ENCODE results near the gene KLHL18. TPM values are rescaled to one million over a fixed set of nuclear protein-coding genes. Genes with fewer than 3 reads are reported as not detected.

The KLHL18 gene
- total RNA-seq, 1 donor from 2014 or later, result 49.3 TPM

GRCh38 chr3:47261301-47261700 lies 21.4 kb upstream of the KLHL18 start:
- no peak overlapping the region for H3K4me3 Mint-ChIP-seq
- H3K27me3 Mint-ChIP-seq, result no peaks in the 10 kb centered on the region
- no peaks in the 10 kb centered on the region for H3K4me1 Mint-ChIP-seq
- no peak for DNase-seq
- H3K9me3 Mint-ChIP-seq, result no peaks in the 10 kb centered on the region
- H3K36me3 Mint-ChIP-seq (ENCODE audit: low read depth), result no peaks in the 10 kb centered on the region
- no peak overlapping the region for H3K27ac Mint-ChIP-seq
- intact Hi-C loops (cut with micrococcal nuclease), result no loop called here

- intact Hi-C loops (cut with micrococcal nuclease), result no loop called here
- H3K27ac Mint-ChIP-seq, result no peak overlapping the region
- no peak overlapping the region for H3K4me3 Mint-ChIP-seq
- H3K9me3 Mint-ChIP-seq, result no peaks in the 10 kb centered on the region
- no peak for DNase-seq
- peaks cover 4% of the 10 kb centered on the region for H3K4me1 Mint-ChIP-seq
- no peaks in the 10 kb centered on the region for H3K36me3 Mint-ChIP-seq (ENCODE audit: low read depth)
- H3K27me3 Mint-ChIP-seq, result no peaks in the 10 kb centered on the region
These were observed 17.7 kb upstream of the KLHL18 start for GRCh38 chr3:47265008-47265407.

- H3K27ac Mint-ChIP-seq, result no peak overlapping the region
- H3K27me3 Mint-ChIP-seq, result no peaks in the 10 kb centered on the region
- intact Hi-C loops (cut with micrococcal nuclease), result no loop called here
- H3K9me3 Mint-ChIP-seq, result no peaks in the 10 kb centered on the region
- H3K4me3 Mint-ChIP-seq, result no peak overlapping the region
- no peak for DNase-seq
- peaks cover 4% of the 10 kb centered on the region for H3K4me1 Mint-ChIP-seq
- H3K36me3 Mint-ChIP-seq (ENCODE audit: low read depth), result no peaks in the 10 kb centered on the region
These were observed 16.9 kb upstream of the KLHL18 start for GRCh38 chr3:47265725-47266428.

GRCh38 chr3:47266709-47267489 lies 15.8 kb upstream of the KLHL18 start:
- DNase-seq, result no peak
- Mint-ChIP-seq H3K4me3 (no peak overlapping the region), H3K9me3 (no peaks in the 10 kb centered on the region), H3K4me1 (peaks cover 4% of the 10 kb centered on the region), H3K36me3 (ENCODE audit: low read depth) (no peaks in the 10 kb centered on the region), H3K27ac (no peak overlapping the region), H3K27me3 (no peaks in the 10 kb centered on the region)
- intact Hi-C loops (cut with micrococcal nuclease), result no loop called here

GRCh38 chr3:47267490-47267824 lies 15.3 kb upstream of the KLHL18 start:
- Mint-ChIP-seq H3K36me3 (ENCODE audit: low read depth) (no peaks in the 10 kb centered on the region), H3K9me3 (no peaks in the 10 kb centered on the region), H3K4me3 (no peak overlapping the region), H3K27ac (no peak overlapping the region), H3K27me3 (no peaks in the 10 kb centered on the region), H3K4me1 (peaks cover 4% of the 10 kb centered on the region)
- intact Hi-C loops (cut with micrococcal nuclease), result no loop called here
- DNase-seq, result no peak

GRCh38 chr3:47270526-47270925 lies 12.2 kb upstream of the KLHL18 start:
- Mint-ChIP-seq H3K36me3 (ENCODE audit: low read depth) (no peaks in the 10 kb centered on the region), H3K9me3 (no peaks in the 10 kb centered on the region), H3K27ac (no peak overlapping the region), H3K4me1 (peaks cover 4% of the 10 kb centered on the region), H3K4me3 (no peak overlapping the region), H3K27me3 (no peaks in the 10 kb centered on the region)
- DNase-seq, result no peak
- intact Hi-C loops (cut with micrococcal nuclease), result no loop called here

GRCh38 chr3:47273564-47273963 lies 9.2 kb upstream of the KLHL18 start:
- no peaks in the 10 kb centered on the region for H3K9me3 Mint-ChIP-seq
- H3K27ac Mint-ChIP-seq, result no peak overlapping the region
- no peaks in the 10 kb centered on the region for H3K27me3 Mint-ChIP-seq
- no peaks in the 10 kb centered on the region for H3K4me1 Mint-ChIP-seq
- intact Hi-C loops (cut with micrococcal nuclease), result no loop called here
- H3K4me3 Mint-ChIP-seq, result no peak overlapping the region
- no peak for DNase-seq
- no peaks in the 10 kb centered on the region for H3K36me3 Mint-ChIP-seq (ENCODE audit: low read depth)

- Mint-ChIP-seq H3K27ac (no peak overlapping the region), H3K4me3 (no peak overlapping the region), H3K36me3 (ENCODE audit: low read depth) (no peaks in the 10 kb centered on the region), H3K9me3 (no peaks in the 10 kb centered on the region), H3K27me3 (no peaks in the 10 kb centered on the region), H3K4me1 (no peaks in the 10 kb centered on the region)
- intact Hi-C loops (cut with micrococcal nuclease), result no loop called here
- DNase-seq, result no peak
These were observed 8.1 kb upstream of the KLHL18 start for GRCh38 chr3:47274652-47275051.

- intact Hi-C loops (cut with micrococcal nuclease), result no loop called here
- Mint-ChIP-seq H3K36me3 (ENCODE audit: low read depth) (no peaks in the 10 kb centered on the region), H3K9me3 (no peaks in the 10 kb centered on the region), H3K27me3 (no peaks in the 10 kb centered on the region), H3K4me3 (no peak overlapping the region), H3K27ac (no peak overlapping the region), H3K4me1 (peaks cover 1% of the 10 kb centered on the region)
- no peak for DNase-seq
These were observed 6.2 kb upstream of the KLHL18 start for GRCh38 chr3:47276558-47276957.

GRCh38 chr3:47280519-47280918 lies 2.2 kb upstream of the KLHL18 start:
- Mint-ChIP-seq H3K9me3 (no peaks in the 10 kb centered on the region), H3K4me3 (no peak overlapping the region), H3K27ac (no peak overlapping the region), H3K36me3 (ENCODE audit: low read depth) (peaks cover 11% of the 10 kb centered on the region), H3K4me1 (peaks cover 25% of the 10 kb centered on the region), H3K27me3 (peaks cover 3% of the 10 kb centered on the region)
- no peak for DNase-seq
- intact Hi-C loops (cut with micrococcal nuclease), result loop anchor here (5.0 kb wide), 2 partner anchors 197 to 502 kb away; partner anchors contain the start of genes SCAP and SMARCC1

GRCh38 chr3:47283193-47283537 lies 421 bp downstream of the KLHL18 start:
- peak overlapping the region; percentile 100 for H3K27ac Mint-ChIP-seq
- DNase-seq, result no peak
- intact Hi-C loops (cut with micrococcal nuclease), result loop anchor here (1.0 to 5.0 kb wide), 5 partner anchors 119 to 806 kb away; partner anchors contain the start of genes NBEAL2, SCAP, SETD2 and SMARCC1
- H3K36me3 Mint-ChIP-seq (ENCODE audit: low read depth), result peaks cover 14% of the 10 kb centered on the region
- H3K4me3 Mint-ChIP-seq, result peak overlapping the region; percentile 100
- H3K27me3 Mint-ChIP-seq, result peaks cover 3% of the 10 kb centered on the region
- H3K9me3 Mint-ChIP-seq, result no peaks in the 10 kb centered on the region
- H3K4me1 Mint-ChIP-seq, result peaks cover 29% of the 10 kb centered on the region

GRCh38 chr3:47283591-47284364 lies 1.0 kb downstream of the KLHL18 start:
- peak overlapping the region; percentile 100 for H3K27ac Mint-ChIP-seq
- H3K36me3 Mint-ChIP-seq (ENCODE audit: low read depth), result peaks cover 17% of the 10 kb centered on the region
- intact Hi-C loops (cut with micrococcal nuclease), result loop anchor here (1.0 to 5.0 kb wide), 5 partner anchors 119 to 805 kb away; partner anchors contain the start of genes NBEAL2, SCAP, SETD2 and SMARCC1
- H3K4me3 Mint-ChIP-seq, result peak overlapping the region; percentile 100
- DNase-seq, result peak; percentile 75
- H3K4me1 Mint-ChIP-seq, result peaks cover 29% of the 10 kb centered on the region
- H3K27me3 Mint-ChIP-seq, result peaks cover 3% of the 10 kb centered on the region
- H3K9me3 Mint-ChIP-seq, result no peaks in the 10 kb centered on the region

GRCh38 chr3:47288966-47289910 lies 6.5 kb downstream of the KLHL18 start:
- Mint-ChIP-seq H3K4me3 (no peak overlapping the region), H3K9me3 (no peaks in the 10 kb centered on the region), H3K4me1 (peaks cover 17% of the 10 kb centered on the region), H3K36me3 (ENCODE audit: low read depth) (peaks cover 24% of the 10 kb centered on the region), H3K27ac (no peak overlapping the region), H3K27me3 (no peaks in the 10 kb centered on the region)
- intact Hi-C loops (cut with micrococcal nuclease), result no loop called here
- no peak for DNase-seq

Measured in activated CD4-positive, alpha-beta T cell treated with anti-CD3 and anti-CD28 coated beads, Interleukin-2, amount 10 ng/mL, durations not matched to agents 24 days and 14 days (primary cell).